Muscle of arm (tissue), 12 donors: ENCODE data around the gene RPL14. TPM values are rescaled to one million over a fixed set of nuclear protein-coding genes. Genes with fewer than 3 reads are reported as not detected.
"Not testable (repeated sequence)": the region's sequence is repeated elsewhere in the genome, so short reads cannot be mapped to it uniquely, and the experiment has no call there.

Experiments
- DNase-seq: peaks from one replicate; pipeline ENCODE4 v3.0.0-alpha.2; 2013
- polyA plus RNA-seq, 12 donors: library from polyadenylated mRNA; unstranded; fragments of 120-200 nt; gene quantifications; one replicate each; pipeline ENCODE4 v1.2.1, GENCODE V29; 2013; ENCODE audit not compliant: insufficient read length in 12 of 12

RPL14 gene
- polyA plus RNA-seq, 12 donors, result 1,669 to 3,102 (median 2,705) TPM; not detected in 1

- DNase-seq, result no peak
These were observed 1.3 kb downstream of the RPL14 start for GRCh38 chr3:40458473-40458872.

DNA sequence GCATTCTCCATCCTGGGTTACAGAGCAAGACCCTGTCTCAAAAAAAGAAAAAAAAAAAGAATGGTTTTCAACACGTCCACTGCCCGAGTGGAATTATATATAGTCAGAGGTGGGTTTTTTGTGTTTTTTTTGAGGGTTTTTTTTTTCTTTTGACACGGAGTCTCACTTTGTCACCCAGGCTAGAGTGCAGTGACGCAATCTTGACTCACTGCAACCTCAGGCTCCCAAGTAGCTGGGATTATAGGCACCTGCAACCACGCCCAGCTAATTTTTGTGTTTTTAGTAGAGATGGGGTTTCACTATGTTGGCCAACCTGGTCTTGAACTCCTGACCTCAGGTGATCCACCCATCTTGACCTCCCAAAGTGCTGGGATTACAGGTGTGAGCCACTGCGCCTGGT is 3.3 kb downstream of the RPL14 start:
- DNase-seq, result not testable (repeated sequence)

GRCh38 chr3:40461161-40461560 is 4.0 kb downstream of the RPL14 start:
- DNase-seq, result no peak

GRCh38 chr3:40462838-40463237 is 5.7 kb downstream of the RPL14 start:
- not testable (repeated sequence) for DNase-seq

- no peak for DNase-seq
These were observed 6.4 kb downstream of the RPL14 start for GRCh38 chr3:40463579-40463978.

DNA sequence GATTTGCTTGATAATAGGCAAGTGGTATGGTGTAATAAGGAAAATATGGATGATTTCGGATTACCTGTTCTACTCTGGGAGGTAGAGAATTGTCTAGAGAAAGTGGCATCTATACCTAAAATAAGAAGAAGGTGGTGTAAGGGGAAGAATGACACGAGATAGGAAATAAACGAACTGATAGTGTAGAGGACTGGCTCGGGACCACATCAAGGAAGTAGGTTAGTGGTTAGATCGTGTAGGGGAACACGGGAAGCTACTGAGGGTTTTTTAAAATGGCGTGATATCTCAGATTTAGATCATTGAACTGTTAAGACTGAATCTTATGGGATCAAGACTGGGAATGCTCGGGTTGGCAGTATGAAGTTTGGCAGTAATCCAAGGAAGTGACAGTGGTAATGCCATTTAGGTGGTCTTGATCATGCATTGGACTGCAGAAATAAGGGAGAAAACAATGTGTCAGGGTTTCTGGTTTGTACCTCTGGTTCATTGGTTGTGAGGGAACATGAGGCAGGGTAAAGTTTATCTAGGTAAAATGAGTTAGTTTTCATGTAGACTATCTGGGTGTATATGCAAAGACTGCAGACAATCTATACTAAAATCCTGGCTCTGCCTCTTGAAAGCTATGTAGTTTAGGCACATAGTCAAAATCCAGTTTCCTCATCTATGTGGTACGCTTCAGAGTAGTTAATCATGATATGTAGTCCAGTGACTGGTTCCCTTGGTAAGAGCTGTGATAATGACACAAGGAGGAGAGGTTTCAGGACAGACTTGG is 7.4 kb downstream of the RPL14 start:
- DNase-seq, result no peak

DNA sequence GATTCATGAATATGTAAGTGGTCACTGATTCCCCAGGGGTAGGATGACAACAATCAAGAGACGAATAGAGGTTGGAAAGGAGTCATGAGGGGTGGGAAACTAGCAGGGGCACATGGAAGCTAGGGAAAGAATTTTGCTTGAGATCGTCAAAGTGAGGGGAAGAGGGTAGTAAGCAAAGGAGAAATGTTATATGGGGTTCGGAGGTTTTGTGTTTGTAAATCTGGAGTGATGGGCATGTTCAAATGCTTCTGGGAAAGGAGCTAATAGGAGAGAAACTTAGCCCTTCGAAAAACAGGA is 7.9 kb downstream of the RPL14 start:
- no peak for DNase-seq

DNA sequence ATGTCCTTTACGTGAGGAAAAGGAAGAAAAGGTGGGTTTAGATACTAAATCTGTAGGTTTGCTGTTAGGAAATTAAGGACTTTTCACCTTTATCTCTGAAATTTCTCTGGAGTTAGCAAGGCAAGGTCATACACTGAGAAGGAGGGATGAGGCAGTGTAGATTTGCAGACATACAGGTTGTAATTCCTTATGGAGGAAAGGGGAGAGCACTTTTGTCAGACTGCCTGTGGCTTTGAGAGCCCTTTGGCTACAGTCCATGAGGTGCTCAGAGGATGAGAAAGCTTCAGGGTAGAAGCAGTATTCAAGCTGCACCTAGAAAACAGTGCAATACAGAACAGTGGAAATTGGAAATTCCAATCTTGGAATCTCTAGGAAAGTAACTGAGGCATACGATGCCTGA is 8.3 kb downstream of the RPL14 start:
- DNase-seq, result no peak

DNA sequence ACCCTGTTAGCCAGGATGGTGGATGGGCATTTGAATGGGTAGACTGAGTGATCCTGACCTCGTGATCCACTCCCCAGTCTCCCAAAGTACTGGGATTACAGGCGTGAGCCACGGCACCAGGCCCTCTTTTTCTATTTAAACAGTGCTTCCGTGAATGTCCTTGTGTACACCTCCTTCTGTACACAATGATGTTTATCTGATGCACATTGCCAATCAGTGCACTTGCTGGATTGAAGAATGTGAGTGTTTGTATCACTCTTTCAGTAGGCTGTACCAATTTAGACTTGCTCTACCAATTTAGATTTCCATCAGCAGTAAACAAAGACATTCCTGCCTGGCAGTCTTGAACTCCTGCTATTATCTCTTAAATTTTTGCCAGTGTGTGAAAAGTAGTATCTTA is 10.9 kb downstream of the RPL14 start:
- no peak for DNase-seq

GRCh38 chr3:40470701-40471100 is 13.6 kb downstream of the RPL14 start:
- DNase-seq, result no peak

- DNase-seq, result peak; percentile 86
These were observed 19.6 kb downstream of the RPL14 start, which contains the start of gene ZNF619 for GRCh38 chr3:40476478-40477470. Gene ZNF619, plus strand, starts transcription at chr3:40477122. Its CDS starts 858 bp downstream, at chr3:40477980.

- DNase-seq, result no peak
These were observed 20.5 kb downstream of the RPL14 start for GRCh38 chr3:40477666-40478065.

DNA sequence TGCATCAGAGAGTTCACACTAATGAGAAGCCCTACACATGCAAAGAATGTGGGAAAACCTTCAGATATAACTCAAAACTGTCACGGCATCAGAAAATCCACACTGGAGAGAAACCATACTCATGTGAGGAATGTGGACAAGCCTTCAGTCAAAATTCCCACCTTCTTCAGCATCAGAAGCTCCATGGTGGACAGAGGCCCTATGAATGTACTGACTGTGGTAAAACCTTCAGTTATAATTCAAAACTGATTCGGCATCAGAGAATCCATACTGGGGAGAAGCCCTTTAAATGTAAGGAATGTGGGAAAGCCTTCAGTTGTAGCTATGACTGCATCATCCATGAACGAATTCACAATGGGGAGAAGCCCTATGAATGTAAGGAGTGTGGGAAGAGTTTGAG is 30.0 kb downstream of the RPL14 start:
- no peak for DNase-seq

GRCh38 chr3:40490916-40491315 is 33.8 kb downstream of the RPL14 start:
- no peak for DNase-seq

- DNase-seq, result no peak
These were observed 37.6 kb downstream of the RPL14 start for GRCh38 chr3:40494698-40495097.

GRCh38 chr3:40497288-40497687 is 40.1 kb downstream of the RPL14 start:
- DNase-seq, result no peak

DNA sequence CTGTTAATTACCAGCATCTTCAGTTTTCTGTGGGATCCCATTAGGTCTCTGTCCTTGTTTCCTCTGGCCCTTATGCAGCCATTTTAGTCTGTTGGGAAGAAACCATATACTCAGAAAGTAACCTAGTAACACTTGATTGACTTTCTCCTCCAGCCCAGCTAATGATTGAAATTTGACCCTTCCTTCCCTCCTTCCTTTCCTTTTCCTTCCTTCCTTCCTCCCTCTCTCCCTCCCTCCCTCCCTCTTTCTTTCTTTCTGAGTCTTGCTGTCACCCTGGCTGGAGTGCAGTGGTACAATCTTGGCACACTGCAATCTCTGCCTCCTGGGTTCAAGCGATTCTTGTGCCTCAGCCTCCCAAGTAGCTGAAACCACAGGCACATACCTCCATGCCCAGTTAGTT is 42.8 kb downstream of the RPL14 start:
- DNase-seq, result no peak

DNA sequence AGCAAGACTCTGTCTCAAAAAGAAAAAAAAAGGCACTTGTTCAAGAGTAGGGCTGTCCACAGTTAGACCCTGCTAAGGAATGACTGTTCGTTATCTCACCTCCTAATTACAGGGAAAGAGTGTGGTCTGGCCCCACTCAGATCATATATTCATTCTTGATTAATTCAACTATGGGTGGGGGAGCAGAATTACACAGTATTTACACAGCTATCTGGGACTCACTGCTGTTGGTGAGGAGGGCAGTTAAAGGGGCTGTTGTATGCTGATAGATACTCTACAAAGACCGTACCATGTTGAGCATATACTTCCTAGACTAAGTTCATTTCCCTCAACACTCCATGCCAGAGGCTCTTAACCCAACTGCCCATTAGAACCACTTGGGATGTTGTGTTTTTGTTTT is 44.9 kb downstream of the RPL14 start:
- DNase-seq, result no peak

DNA sequence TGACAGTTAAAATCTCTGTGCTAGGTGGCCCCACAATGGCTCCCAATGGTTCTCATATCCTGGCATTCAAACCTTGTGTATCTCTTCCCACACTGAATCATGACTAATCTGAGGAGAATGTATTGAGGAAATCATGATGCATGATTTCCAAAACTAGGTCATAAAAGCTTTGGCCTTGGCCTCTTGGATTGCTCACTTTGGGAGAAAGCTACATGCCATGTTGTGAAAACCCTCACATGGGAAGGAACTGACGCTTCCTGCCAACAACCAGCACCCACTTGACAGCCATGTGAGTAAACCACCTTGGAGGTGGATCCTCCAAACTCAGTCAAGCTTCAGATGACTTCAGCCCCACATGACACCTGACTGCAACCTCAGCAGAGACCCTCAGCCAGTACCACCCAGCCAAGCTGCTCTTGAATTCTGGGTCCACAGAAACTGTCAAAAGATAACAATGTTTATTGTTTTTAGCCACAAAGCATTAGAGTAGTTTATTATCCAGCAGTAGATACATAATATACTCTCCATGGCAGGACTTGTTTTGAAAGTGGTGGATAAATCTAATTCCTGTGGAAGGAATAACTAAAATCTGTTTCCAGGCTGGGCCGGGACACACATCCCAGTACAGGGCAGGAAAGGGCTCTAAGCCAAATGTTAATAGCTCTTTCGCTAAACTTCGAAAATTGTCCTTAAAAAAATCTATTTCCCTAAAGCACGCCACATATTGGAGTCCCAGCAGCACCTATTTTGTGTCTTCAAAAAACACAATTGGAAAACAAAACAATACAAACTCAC is 47.7 kb downstream of the RPL14 start:
- DNase-seq, result no peak

- DNase-seq, result peak; percentile 61
These were observed 48.7 kb downstream of the RPL14 start, which contains the start of gene ZNF620 for GRCh38 chr3:40505599-40506462. Gene ZNF620, plus strand, starts transcription at chr3:40506039. Its CDS starts 314 bp downstream, at chr3:40506353.
